Pancreas (tissue), 10 donors: ENCODE data around the gene HSPA13. TPM values are rescaled to one million over a fixed set of nuclear protein-coding genes. Genes with fewer than 3 reads are reported as not detected.
"Not testable (repeated sequence)": the region's sequence is repeated elsewhere in the genome, so short reads cannot be mapped to it uniquely, and the experiment has no call there.

ENCODE experiments used
- ATAC-seq, 4 donors: fragments of 200-7000 bp; cut with Tn5 transposase; one replicate each; pipeline versions ENCODE4 v1.8.0 to v1.9.1; 2020; ENCODE audit warnings: mild to moderate bottlenecking in 4 of 4, moderate library complexity in 4 of 4
- DNase-seq, 6 donors: peaks; one replicate each; pipeline ENCODE4 v3.0.0-alpha.2; 2020
- FAIRE-seq: peaks from 2 replicates; lab custom pipeline; 2012; peaks lifted over from hg19 to GRCh38; lab: Jason Lieb, UNC
- H3K27ac ChIP-seq, 4 donors: fragments of 200-600 bp; sonication (generic); 1 replicate in 3 of 4; 2 replicates in 1 of 4; pipeline versions ENCODE4 v1.5.0 to v1.8.0; 2020
- H3K27me3 ChIP-seq, 4 donors: fragments of 200-600 bp; one replicate each; pipeline ENCODE4 v1.8.0; 2021
- H3K36me3 ChIP-seq, 3 donors: fragments of 200-600 bp; sonication (generic) in 1 of 3; one replicate each; pipeline versions ENCODE4 v1.5.0 to v1.8.0; 2020 to 2021
- H3K4me1 ChIP-seq, 3 donors: fragments of 200-600 bp; one replicate each; pipeline ENCODE4 v1.8.0; 2021
- H3K4me3 ChIP-seq, 4 donors: fragments of 200-600 bp; sonication (generic) in 2 of 4; one replicate each; pipeline versions ENCODE4 v1.5.0 to v1.8.0; 2020 to 2021
- H3K9me3 ChIP-seq, 4 donors: fragments of 200-600 bp; one replicate each; pipeline ENCODE4 v1.8.0; 2021
- WGBS, 2 donors: extraction: QIAGEN DNeasy Blood & Tissue Kit; methylation state at CpG; one replicate each; pipeline ENCODE4 v1.1.7; 2013; 5-methylcytosine and 5-hydroxymethylcytosine counted together
- intact Hi-C, 3 donors: fragments of 100-400 bp; cut with DNase I; formaldehyde crosslinking; loops; one replicate each; pipeline versions ENCODE4 v1.11.1 to v1.14.2; 2022
- polyA plus RNA-seq, 2 donors: library from polyadenylated mRNA; stranded (reverse); fragments of 200-250 nt; gene quantifications; one replicate each; pipeline ENCODE4 v1.2.3, GENCODE V29; 2013
- total RNA-seq, 6 donors: library from RNA; stranded (reverse); fragmentation: NEBNext Ultra II Directional in 4 of 6; extraction: Animal tissue kit (Norgen Biotek cat#: 25700) in 4 of 6; gene quantifications; one replicate each; pipeline versions ENCODE4 v1.2.1 to v1.2.4, GENCODE V29; 2021 to 2023
- TF ChIP-seq, protein P1 (sequence below), 4 donors: fragments of 200-600 bp; sonication (generic) in 3 of 4; IDR thresholded peaks; one replicate each; pipeline versions ENCODE4 v1.5.0 to v1.8.0; 2021; ENCODE audit warnings: antibody characterized with exemption in 4 of 4
- donor health status: healthy with polysubstance abuse.
- donor health status: DM: no; HTN: no; CAD: no; lungs with moderate emphysema.
- donor health status: DM: no; HTN: no; CAD: no.
- donor health status: control.
- donor health status: control.
- donor health status: Bipolar disorder and iron deficiency.
- donor health status: DM: yes; HTN: yes; CAD: no.
- donor health status: DM: no; HTN: no; CAD: no.
- donor health status: DM: no; HTN: no; CAD: no.
- donor health status: DM: yes; HTN: yes; CAD: no.

The HSPA13 gene
- total and polyA plus RNA-seq, 8 donors, result 3.1 to 22.7 (median 13.8) TPM

DNA sequence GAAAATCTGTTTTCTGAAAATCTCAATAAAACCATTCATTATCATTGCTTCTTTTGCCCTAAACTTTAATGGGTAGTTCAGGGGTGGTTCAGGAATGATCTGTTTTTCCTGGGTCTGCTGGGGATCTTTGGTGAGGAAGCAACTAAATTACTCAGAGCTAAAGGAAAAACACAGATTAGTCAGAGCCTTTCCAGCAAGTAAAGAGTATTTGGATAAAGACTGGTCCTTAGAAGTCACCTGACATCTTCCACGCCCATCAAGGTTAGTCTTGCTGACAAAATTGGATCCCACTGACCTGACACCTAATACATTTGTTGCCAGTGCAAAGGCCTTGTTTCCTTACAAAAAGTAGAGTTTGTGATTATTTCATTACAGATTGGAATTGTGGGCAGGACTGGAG, 24.2 kb downstream of the HSPA13 start:
- H3K9me3 ChIP-seq, result no peaks in the 10 kb centered on the region
- no peaks in the 10 kb centered on the region for H3K27me3 ChIP-seq
- TF ChIP-seq, protein P1, sequence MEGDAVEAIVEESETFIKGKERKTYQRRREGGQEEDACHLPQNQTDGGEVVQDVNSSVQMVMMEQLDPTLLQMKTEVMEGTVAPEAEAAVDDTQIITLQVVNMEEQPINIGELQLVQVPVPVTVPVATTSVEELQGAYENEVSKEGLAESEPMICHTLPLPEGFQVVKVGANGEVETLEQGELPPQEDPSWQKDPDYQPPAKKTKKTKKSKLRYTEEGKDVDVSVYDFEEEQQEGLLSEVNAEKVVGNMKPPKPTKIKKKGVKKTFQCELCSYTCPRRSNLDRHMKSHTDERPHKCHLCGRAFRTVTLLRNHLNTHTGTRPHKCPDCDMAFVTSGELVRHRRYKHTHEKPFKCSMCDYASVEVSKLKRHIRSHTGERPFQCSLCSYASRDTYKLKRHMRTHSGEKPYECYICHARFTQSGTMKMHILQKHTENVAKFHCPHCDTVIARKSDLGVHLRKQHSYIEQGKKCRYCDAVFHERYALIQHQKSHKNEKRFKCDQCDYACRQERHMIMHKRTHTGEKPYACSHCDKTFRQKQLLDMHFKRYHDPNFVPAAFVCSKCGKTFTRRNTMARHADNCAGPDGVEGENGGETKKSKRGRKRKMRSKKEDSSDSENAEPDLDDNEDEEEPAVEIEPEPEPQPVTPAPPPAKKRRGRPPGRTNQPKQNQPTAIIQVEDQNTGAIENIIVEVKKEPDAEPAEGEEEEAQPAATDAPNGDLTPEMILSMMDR (IDR thresholded peaks at IDR 0.05), result no peak
- H3K4me3 ChIP-seq, result no peak overlapping the region
- no peak for DNase-seq
- no peak for FAIRE-seq
- no peak overlapping the region for H3K27ac ChIP-seq
- H3K36me3 ChIP-seq, result no peaks in the 10 kb centered on the region
- no peaks in the 10 kb centered on the region for H3K4me1 ChIP-seq
- no peak for ATAC-seq
- 47 to 69% methylated on average over 1 of the region's 1 CpG for WGBS, 2 donors
- intact Hi-C loops, result no loop called here

DNA sequence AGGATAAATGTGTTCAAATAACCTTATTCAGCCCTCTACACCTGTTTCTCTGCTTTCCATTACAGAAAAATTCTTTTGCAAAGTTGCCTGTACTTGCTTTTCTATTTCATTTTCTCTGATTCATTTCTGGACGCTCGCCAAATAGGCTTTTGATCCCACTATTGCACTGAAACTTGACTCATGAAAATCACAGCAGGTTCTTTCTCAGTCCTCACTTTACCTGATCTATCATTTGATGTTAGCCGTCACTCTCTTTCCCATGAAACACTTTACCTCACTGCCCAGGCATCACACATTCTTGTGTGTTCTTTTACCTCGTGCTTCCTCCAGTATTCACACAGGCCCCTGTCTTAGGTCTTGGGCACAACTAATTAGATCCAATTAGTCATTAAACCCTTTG, 26.2 kb downstream of the HSPA13 start:
- H3K27ac ChIP-seq, result no peak overlapping the region
- DNase-seq, result no peak
- no peak overlapping the region for H3K4me3 ChIP-seq
- TF ChIP-seq, protein P1 (IDR thresholded peaks at IDR 0.05), result no peak
- FAIRE-seq, result no peak
- 43 to 46% methylated on average over 4 of the region's 4 CpGs for WGBS, 2 donors
- H3K27me3 ChIP-seq, result no peaks in the 10 kb centered on the region
- no peaks in the 10 kb centered on the region for H3K4me1 ChIP-seq
- H3K36me3 ChIP-seq, result no peaks in the 10 kb centered on the region
- no peaks in the 10 kb centered on the region for H3K9me3 ChIP-seq
- no peak for ATAC-seq
- intact Hi-C loops, result no loop called here

DNA sequence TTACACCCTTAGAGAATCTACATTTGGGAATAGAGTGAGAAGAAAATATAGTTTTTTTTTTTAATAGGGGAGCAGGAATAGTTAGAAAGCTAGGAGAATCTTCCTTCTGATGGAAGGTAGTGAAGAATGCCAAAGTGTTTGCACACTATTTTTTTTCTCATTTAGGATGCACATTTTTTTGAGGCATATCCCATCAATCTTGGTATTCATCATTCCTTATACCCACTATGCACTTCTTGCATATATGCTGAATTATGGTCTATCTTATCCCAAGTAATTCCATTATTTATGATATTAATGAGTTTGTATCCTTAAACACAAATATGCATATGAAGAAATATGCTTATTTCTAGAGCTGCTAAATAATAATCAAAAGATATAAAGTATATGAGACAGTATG, 28.4 kb downstream of the HSPA13 start:
- no peaks in the 10 kb centered on the region for H3K27me3 ChIP-seq
- no peaks in the 10 kb centered on the region for H3K4me1 ChIP-seq
- DNase-seq, result no peak
- intact Hi-C loops, result no loop called here
- no peaks in the 10 kb centered on the region for H3K9me3 ChIP-seq
- no peaks in the 10 kb centered on the region for H3K36me3 ChIP-seq
- ATAC-seq, result no peak
- TF ChIP-seq, protein P1 (IDR thresholded peaks at IDR 0.05), result no peak
- no peak overlapping the region for H3K27ac ChIP-seq
- FAIRE-seq, result no peak
- H3K4me3 ChIP-seq, result no peak overlapping the region

DNA sequence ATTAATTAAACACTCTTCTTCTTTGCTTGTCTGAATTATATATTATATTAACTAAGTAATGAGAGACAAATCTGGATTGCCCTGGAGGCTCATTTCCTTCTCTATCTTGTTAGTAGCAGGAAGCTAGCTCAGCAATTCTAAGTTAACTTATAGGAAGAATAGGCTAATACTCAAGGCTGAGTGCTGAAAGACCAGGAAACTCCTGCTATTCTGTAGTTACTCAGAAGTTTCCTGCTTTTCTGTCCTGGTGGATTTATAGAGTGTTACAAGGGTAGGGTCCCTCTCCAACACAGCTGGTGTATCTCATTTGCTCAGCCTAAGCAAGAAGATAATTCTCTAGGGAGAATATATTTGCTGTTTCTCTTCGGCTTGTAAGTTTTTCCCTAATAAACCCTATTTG, 29.2 kb downstream of the HSPA13 start:
- ATAC-seq (no peak), DNase-seq (no peak), FAIRE-seq (no peak)
- intact Hi-C loops, result no loop called here
- TF ChIP-seq, protein P1 (IDR thresholded peaks at IDR 0.05), result no peak
- H3K27me3 ChIP-seq, result no peaks in the 10 kb centered on the region
- no peaks in the 10 kb centered on the region for H3K9me3 ChIP-seq
- H3K27ac ChIP-seq, result no peak overlapping the region
- H3K4me3 ChIP-seq, result no peak overlapping the region
- no peaks in the 10 kb centered on the region for H3K36me3 ChIP-seq
- 55 to 87% methylated on average over 1 of the region's 1 CpG for WGBS, 2 donors
- no peaks in the 10 kb centered on the region for H3K4me1 ChIP-seq

DNA sequence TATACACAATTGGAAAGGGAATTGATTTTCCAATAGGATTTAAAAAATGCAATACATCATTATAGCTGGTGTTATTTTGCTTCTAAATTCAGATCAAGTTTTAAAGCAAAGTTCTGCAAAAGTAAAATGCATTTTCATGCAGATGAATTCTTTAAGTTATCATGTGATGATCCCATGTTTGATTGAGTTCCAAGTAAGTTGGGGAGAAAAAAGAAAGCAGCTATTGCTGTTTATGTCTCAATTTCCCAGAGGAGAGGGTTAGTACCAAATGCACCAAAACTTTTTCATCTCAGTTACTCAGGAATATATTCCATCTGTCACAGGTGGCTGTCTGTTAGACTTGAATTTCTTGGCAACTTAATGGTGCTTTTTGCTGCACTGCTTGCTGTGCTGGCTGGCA, 29.7 kb downstream of the HSPA13 start:
- no peak for FAIRE-seq
- intact Hi-C loops, result no loop called here

DNA sequence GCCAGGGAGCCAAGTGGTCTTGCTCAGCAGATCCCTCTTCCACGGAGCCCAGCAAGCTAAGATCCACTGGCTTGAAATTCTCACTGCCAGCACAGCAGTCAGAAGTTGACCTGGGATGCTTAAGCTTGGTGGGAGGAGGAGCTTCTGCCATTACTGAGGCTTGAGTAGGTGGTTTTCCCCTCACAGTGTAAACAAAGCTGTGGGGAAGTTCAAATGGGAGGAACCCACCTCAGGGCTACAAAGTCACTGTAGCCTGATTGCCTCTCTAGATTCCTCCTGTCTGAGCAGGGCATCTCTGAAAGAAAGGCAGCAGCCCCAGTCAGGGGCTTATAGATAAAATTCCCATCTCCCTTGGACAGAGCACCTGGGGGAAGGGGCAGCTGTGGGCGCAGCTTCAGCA, 55.6 kb downstream of the HSPA13 start:
- H3K4me3 ChIP-seq, H3K27me3 ChIP-seq, intact Hi-C loops, H3K36me3 ChIP-seq, DNase-seq, FAIRE-seq, ATAC-seq, H3K27ac ChIP-seq, H3K9me3 ChIP-seq, H3K4me1 ChIP-seq: not testable (repeated sequence)
- 41 to 56% methylated on average over 2 of the region's 2 CpGs for WGBS, 2 donors

More for the DNA sequence above, 29.7 kb downstream of the HSPA13 start:
- Histone ChIP-seq H3K27ac (no peak overlapping the region), H3K9me3 (no peaks in the 10 kb centered on the region), H3K36me3 (no peaks in the 10 kb centered on the region), H3K4me3 (no peak overlapping the region), H3K4me1 (no peaks in the 10 kb centered on the region), H3K27me3 (no peaks in the 10 kb centered on the region)
- TF ChIP-seq, protein P1 (IDR thresholded peaks at IDR 0.05), result no peak
- ATAC-seq (no peak), DNase-seq (no peak)
